Memory B cell (primary cell): ENCODE measurements around the gene NDUFAB1.
"Not testable (repeated sequence)": the region's sequence is repeated elsewhere in the genome, so short reads cannot be mapped to it uniquely, and the experiment has no call there.

Source experiments
- ATAC-seq: fragments of 150-1000 bp; cut with Tn5 transposase; 2 replicates; pipeline ENCODE4 v1.10.0; 2021; ENCODE audit warnings: low read depth, mild to moderate bottlenecking, moderate library complexity
- DNase-seq, 2 donors: peaks; one replicate each; pipeline ENCODE4 v3.0.0; 2022; ENCODE audit warnings: low spot score in 2 of 2
- H3K27ac Mint-ChIP-seq: one replicate; pipeline ENCODE4 v1.8.0; 2022; ENCODE audit warnings: mild to moderate bottlenecking, moderate library complexity, mixed read lengths
- H3K27me3 Mint-ChIP-seq: one replicate; pipeline ENCODE4 v1.8.0; 2022; ENCODE audit warnings: mixed read lengths
- H3K36me3 Mint-ChIP-seq: one replicate; pipeline ENCODE4 v1.8.0; 2022; ENCODE audit warnings: mild to moderate bottlenecking, mixed read lengths
- H3K4me1 Mint-ChIP-seq: one replicate; pipeline ENCODE4 v1.8.0; 2022; ENCODE audit warnings: mixed read lengths
- H3K4me3 Mint-ChIP-seq: one replicate; pipeline ENCODE4 v1.8.0; 2022; ENCODE audit warnings: mild to moderate bottlenecking, moderate library complexity, mixed read lengths
- H3K9me3 Mint-ChIP-seq: one replicate; pipeline ENCODE4 v1.8.0; 2022; ENCODE audit warnings: mixed read lengths

The NDUFAB1 gene

DNA sequence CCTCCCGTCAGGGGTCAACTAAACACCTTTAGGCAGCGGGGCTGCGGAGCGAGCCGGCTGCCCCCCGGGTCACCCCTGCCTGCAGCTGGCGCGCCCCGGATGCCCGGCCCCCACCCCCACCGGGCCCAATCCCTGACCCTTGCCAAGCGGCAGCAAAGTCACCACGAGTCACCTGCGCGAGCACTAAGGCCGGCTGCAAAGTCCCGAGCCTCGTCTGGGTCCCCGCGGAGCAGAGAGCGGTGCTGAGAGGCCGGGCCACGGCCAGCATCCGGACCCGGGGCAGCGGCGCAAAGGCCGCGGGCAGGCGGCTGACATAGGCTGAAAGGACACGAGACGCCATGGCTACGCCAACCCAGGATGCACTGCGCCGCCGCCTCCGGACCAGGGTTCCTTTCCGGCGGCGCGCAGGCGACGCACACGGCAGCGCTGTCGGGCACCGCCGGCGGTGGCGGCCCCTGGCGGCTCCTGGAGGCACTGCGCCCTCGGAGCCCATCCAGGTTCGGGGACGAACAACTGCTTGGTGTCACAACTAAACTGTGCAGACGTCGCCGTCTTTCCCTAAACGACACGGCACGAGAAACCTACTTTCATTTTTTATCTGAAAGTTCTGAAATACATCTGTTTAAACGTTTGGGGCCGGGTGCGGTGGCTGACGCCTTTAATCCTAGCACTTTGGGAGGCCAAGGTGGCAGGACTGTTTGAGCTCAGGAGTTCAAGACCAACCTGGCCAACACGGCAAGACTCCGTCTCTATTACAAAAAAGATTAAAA, at the start of gene NDUFAB1:
TSS of gene NDUFAB1 (minus strand) at position 366 of the 770 bp plus-strand sequence. CDS start at position 340, 26 bp downstream.
- ATAC-seq (peak; percentile 97), DNase-seq (peak; percentile 93 to 94)
- no peaks in the 10 kb centered on the region for H3K9me3 Mint-ChIP-seq
- H3K27ac Mint-ChIP-seq: peak within 1 kb of the TSS; percentile 59
- no peaks in the 10 kb centered on the region for H3K27me3 Mint-ChIP-seq
- peaks cover 18% of the 10 kb centered on the region for H3K4me1 Mint-ChIP-seq
- peak within 1 kb of the TSS; percentile 84 for H3K4me3 Mint-ChIP-seq
- peaks cover 14% of the 10 kb centered on the region for H3K36me3 Mint-ChIP-seq

GRCh38 chr16:23642246-23642774, 46.2 kb upstream of the NDUFAB1 start:
- DNase-seq (no peak), ATAC-seq (no peak)
- Mint-ChIP-seq H3K9me3 (no peaks in the 10 kb centered on the region), H3K27ac (peak overlapping the region; percentile 96), H3K4me3 (peak overlapping the region; percentile 99), H3K4me1 (peaks cover 27% of the 10 kb centered on the region), H3K36me3 (peaks cover 24% of the 10 kb centered on the region), H3K27me3 (no peaks in the 10 kb centered on the region)

- H3K4me3 Mint-ChIP-seq: peak within 1 kb of the TSS; percentile 99
- H3K27me3 Mint-ChIP-seq: no peaks in the 10 kb centered on the region
- peaks cover 26% of the 10 kb centered on the region for H3K4me1 Mint-ChIP-seq
- peak; percentile 96 for ATAC-seq
- H3K36me3 Mint-ChIP-seq: peaks cover 16% of the 10 kb centered on the region
- peak; percentile 71 to 76 for DNase-seq
- peak within 1 kb of the TSS; percentile 96 for H3K27ac Mint-ChIP-seq
- no peaks in the 10 kb centered on the region for H3K9me3 Mint-ChIP-seq
Observed at GRCh38 chr16:23640931-23641765, 45.0 kb upstream of the NDUFAB1 start, which contains the start of the genes DCTN5 and PALB2. DCTN5 (plus strand) TSS chr16:23641466; CDS start chr16:23641543, 77 bp downstream. PALB2 (minus strand) TSS chr16:23641310; CDS start chr16:23641157, 153 bp downstream.

GRCh38 chr16:23640615-23640930, 44.5 kb upstream of the NDUFAB1 start:
- Mint-ChIP-seq H3K36me3 (peaks cover 16% of the 10 kb centered on the region), H3K9me3 (no peaks in the 10 kb centered on the region), H3K4me1 (peaks cover 23% of the 10 kb centered on the region), H3K27me3 (no peaks in the 10 kb centered on the region), H3K4me3 (peak overlapping the region; percentile 99), H3K27ac (peak overlapping the region; percentile 96)
- DNase-seq (no peak), ATAC-seq (no peak)

DNA sequence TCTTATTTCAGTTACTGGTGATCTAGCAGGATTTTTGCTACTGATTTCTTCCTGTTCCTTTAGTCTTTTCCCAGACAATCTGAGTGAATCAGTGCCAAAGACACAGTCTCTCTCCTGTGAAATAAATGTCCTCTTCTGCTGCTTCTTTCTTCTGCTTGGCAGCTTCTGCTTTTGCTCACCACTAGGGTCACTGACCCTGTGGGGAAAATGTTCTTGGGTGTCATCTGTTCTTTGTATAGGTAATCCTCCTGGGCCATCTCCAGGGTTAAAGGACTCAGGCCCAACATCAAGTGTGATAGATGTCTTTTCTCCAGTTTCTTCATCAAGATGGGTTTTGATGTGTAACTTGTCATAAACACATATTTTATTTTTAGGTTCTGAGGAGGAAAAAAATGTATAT, 39.8 kb upstream of the NDUFAB1 start:
- DNase-seq (no peak), ATAC-seq (no peak)
- Mint-ChIP-seq H3K36me3 (peaks cover 21% of the 10 kb centered on the region), H3K4me3 (no peak overlapping the region), H3K27me3 (no peaks in the 10 kb centered on the region), H3K9me3 (no peaks in the 10 kb centered on the region), H3K27ac (peak overlapping the region; percentile 73), H3K4me1 (peaks cover 14% of the 10 kb centered on the region)

- no peak overlapping the region for H3K4me3 Mint-ChIP-seq
- H3K4me1 Mint-ChIP-seq: peaks cover 8% of the 10 kb centered on the region
- DNase-seq (no peak), ATAC-seq (no peak)
- peaks cover 25% of the 10 kb centered on the region for H3K36me3 Mint-ChIP-seq
- H3K9me3 Mint-ChIP-seq: no peaks in the 10 kb centered on the region
- H3K27me3 Mint-ChIP-seq: no peaks in the 10 kb centered on the region
- H3K27ac Mint-ChIP-seq: no peak overlapping the region
Observed at GRCh38 chr16:23634461-23635036, 38.4 kb upstream of the NDUFAB1 start.

GRCh38 chr16:23631874-23632273, 35.8 kb upstream of the NDUFAB1 start:
- not testable (repeated sequence) for H3K4me1 Mint-ChIP-seq, DNase-seq, H3K4me3 Mint-ChIP-seq, H3K9me3 Mint-ChIP-seq, H3K27ac Mint-ChIP-seq, H3K27me3 Mint-ChIP-seq, ATAC-seq
- H3K36me3 Mint-ChIP-seq: peaks cover 28% of the 10 kb centered on the region

GRCh38 chr16:23629516-23629915, 33.4 kb upstream of the NDUFAB1 start:
- H3K27ac Mint-ChIP-seq: no peak overlapping the region
- peaks cover 23% of the 10 kb centered on the region for H3K36me3 Mint-ChIP-seq

DNA sequence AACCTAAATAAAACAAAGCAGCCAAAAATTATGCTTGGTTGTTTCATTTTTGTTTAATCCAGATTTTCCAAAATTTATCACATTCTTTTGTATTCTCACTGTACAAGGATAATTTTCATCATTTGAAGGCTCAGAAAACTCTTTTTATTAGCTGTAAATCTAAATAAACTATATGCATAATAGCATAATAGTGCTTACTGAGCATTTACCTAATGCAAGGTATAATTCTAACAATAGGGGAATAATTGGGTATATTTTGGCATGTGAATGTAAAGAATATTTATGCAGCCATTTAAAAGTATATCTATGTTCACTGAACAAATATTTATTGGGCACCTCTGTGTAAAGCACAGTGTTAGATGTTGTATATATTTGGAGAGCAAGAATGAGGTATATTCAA, 28.0 kb upstream of the NDUFAB1 start:
- no peak for DNase-seq
- H3K27me3 Mint-ChIP-seq: no peaks in the 10 kb centered on the region

More at GRCh38 chr16:23629516-23629915, 33.4 kb upstream of the NDUFAB1 start:
- peaks cover 3% of the 10 kb centered on the region for H3K4me1 Mint-ChIP-seq
- no peak for ATAC-seq
- no peak overlapping the region for H3K4me3 Mint-ChIP-seq
- H3K9me3 Mint-ChIP-seq: no peaks in the 10 kb centered on the region
- no peak for DNase-seq
- no peaks in the 10 kb centered on the region for H3K27me3 Mint-ChIP-seq

GRCh38 chr16:23615805-23616204, 19.7 kb upstream of the NDUFAB1 start:
- no peak overlapping the region for H3K27ac Mint-ChIP-seq
- no peaks in the 10 kb centered on the region for H3K4me1 Mint-ChIP-seq
- no peaks in the 10 kb centered on the region for H3K9me3 Mint-ChIP-seq
- H3K27me3 Mint-ChIP-seq: no peaks in the 10 kb centered on the region
- peaks cover 23% of the 10 kb centered on the region for H3K36me3 Mint-ChIP-seq
- no peak for ATAC-seq
- H3K4me3 Mint-ChIP-seq: no peak overlapping the region
- DNase-seq: no peak

More for the DNA sequence above, 28.0 kb upstream of the NDUFAB1 start:
- Mint-ChIP-seq H3K9me3 (no peaks in the 10 kb centered on the region), H3K4me3 (no peak overlapping the region), H3K4me1 (no peaks in the 10 kb centered on the region), H3K27ac (no peak overlapping the region), H3K36me3 (peaks cover 29% of the 10 kb centered on the region)
- no peak for ATAC-seq

GRCh38 chr16:23611936-23612335, 15.8 kb upstream of the NDUFAB1 start:
- H3K4me1 Mint-ChIP-seq: no peaks in the 10 kb centered on the region
- H3K36me3 Mint-ChIP-seq: peaks cover 10% of the 10 kb centered on the region
- DNase-seq: no peak
- ATAC-seq: no peak
- no peak overlapping the region for H3K4me3 Mint-ChIP-seq
- H3K27ac Mint-ChIP-seq: no peak overlapping the region
- no peaks in the 10 kb centered on the region for H3K9me3 Mint-ChIP-seq
- H3K27me3 Mint-ChIP-seq: no peaks in the 10 kb centered on the region

GRCh38 chr16:23610905-23611304, 14.8 kb upstream of the NDUFAB1 start:
- not testable (repeated sequence) for H3K4me1 Mint-ChIP-seq, DNase-seq, H3K4me3 Mint-ChIP-seq, ATAC-seq, H3K9me3 Mint-ChIP-seq, H3K27me3 Mint-ChIP-seq, H3K36me3 Mint-ChIP-seq, H3K27ac Mint-ChIP-seq

DNA sequence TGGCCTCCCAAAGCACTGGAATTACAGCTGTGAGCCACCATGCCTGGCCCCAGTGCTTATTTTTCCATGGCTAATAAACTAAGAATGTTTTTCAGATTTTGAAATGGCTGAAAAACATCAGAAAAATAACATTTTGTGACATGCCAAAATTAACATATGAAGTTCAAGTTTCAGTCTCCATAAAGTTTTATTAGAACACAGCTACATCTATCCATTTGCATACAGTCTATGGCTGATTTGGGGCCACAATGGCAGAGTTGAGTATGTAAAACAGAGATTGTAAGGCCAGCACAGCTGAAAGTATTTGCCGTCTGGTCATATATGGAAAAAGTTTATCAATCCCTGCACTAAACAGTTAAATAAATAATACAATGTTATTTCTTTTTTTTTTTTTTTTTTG, 13.8 kb upstream of the NDUFAB1 start:
- H3K36me3 Mint-ChIP-seq: peaks cover 8% of the 10 kb centered on the region
- H3K9me3 Mint-ChIP-seq: no peaks in the 10 kb centered on the region
- no peaks in the 10 kb centered on the region for H3K4me1 Mint-ChIP-seq

DNA sequence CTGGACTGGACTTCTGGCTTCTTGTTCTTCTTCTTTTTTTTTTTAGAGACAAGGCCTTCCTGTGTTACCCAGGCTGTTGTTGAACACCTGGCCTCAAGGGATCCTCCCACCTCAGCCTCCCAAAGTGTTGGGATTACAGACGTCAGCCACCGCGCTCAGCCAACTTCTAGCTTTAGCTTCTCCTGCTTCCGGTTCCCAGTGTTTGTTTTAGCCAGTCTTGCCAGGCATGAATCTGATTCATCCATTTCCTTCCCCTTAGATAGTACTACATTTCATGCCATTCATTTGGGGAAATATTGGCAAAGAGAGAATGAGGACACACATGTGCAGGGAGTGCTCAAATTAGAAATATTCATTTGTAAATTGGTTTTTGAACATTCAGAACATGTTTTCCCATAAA, 12.1 kb upstream of the NDUFAB1 start:
- no peak for DNase-seq
- no peak for ATAC-seq
- H3K9me3 Mint-ChIP-seq: no peaks in the 10 kb centered on the region
- H3K27me3 Mint-ChIP-seq: no peaks in the 10 kb centered on the region
- no peak overlapping the region for H3K27ac Mint-ChIP-seq
- H3K36me3 Mint-ChIP-seq: peaks cover 14% of the 10 kb centered on the region
- no peak overlapping the region for H3K4me3 Mint-ChIP-seq
- H3K4me1 Mint-ChIP-seq: no peaks in the 10 kb centered on the region

More for the DNA sequence above, 13.8 kb upstream of the NDUFAB1 start:
- Mint-ChIP-seq H3K27me3 (no peaks in the 10 kb centered on the region), H3K4me3 (no peak overlapping the region), H3K27ac (no peak overlapping the region)
- ATAC-seq: no peak
- DNase-seq: no peak
